Measurements from ENCODE around the gene IRF4.

Gene IRF4

GRCh38 chr6:397056-397455, 5.5 kb downstream of the IRF4 start:
- Histone ChIP-seq H3K4me3 (ENCODE audit: low read depth, low read length) (no peak overlapping the region), H3K27me3 (ENCODE audit: insufficient read depth, low read depth, severe bottlenecking) (peaks cover 80% of the 10 kb centered on the region), H3K9me3 (ENCODE audit: severe bottlenecking) (no peaks in the 10 kb centered on the region), H3K27ac (no peak overlapping the region), H3K36me3 (no peaks in the 10 kb centered on the region)
- TF ChIP-seq CTCF (IDR thresholded peaks at IDR 0.05; ENCODE audit: low read depth, low read length): no peak
- no peak for DNase-seq

GRCh38 chr6:397604-398003, 6.1 kb downstream of the IRF4 start:
- peaks cover 74% of the 10 kb centered on the region for H3K27me3 ChIP-seq (ENCODE audit: insufficient read depth, low read depth, severe bottlenecking)
- TF ChIP-seq CTCF (IDR thresholded peaks at IDR 0.05; ENCODE audit: low read depth, low read length): no peak
- H3K36me3 ChIP-seq: no peaks in the 10 kb centered on the region
- no peak for DNase-seq
- no peak overlapping the region for H3K27ac ChIP-seq
- H3K4me3 ChIP-seq (ENCODE audit: low read depth, low read length): no peak overlapping the region
- H3K9me3 ChIP-seq (ENCODE audit: severe bottlenecking): no peaks in the 10 kb centered on the region

- TF ChIP-seq CTCF (IDR thresholded peaks at IDR 0.05; ENCODE audit: low read depth, low read length): no peak
- H3K9me3 ChIP-seq (ENCODE audit: severe bottlenecking): peaks cover 3% of the 10 kb centered on the region
- DNase-seq: no peak
- no peak overlapping the region for H3K27ac ChIP-seq
- H3K4me3 ChIP-seq (ENCODE audit: low read depth, low read length): no peak overlapping the region
- peaks cover 70% of the 10 kb centered on the region for H3K27me3 ChIP-seq (ENCODE audit: insufficient read depth, low read depth, severe bottlenecking)
- no peaks in the 10 kb centered on the region for H3K36me3 ChIP-seq
Observed at GRCh38 chr6:398065-398464, 6.5 kb downstream of the IRF4 start.

- Histone ChIP-seq H3K4me3 (ENCODE audit: low read depth, low read length) (no peak overlapping the region), H3K27me3 (ENCODE audit: insufficient read depth, low read depth, severe bottlenecking) (peaks cover 67% of the 10 kb centered on the region), H3K27ac (no peak overlapping the region), H3K9me3 (ENCODE audit: severe bottlenecking) (peaks cover 6% of the 10 kb centered on the region), H3K36me3 (no peaks in the 10 kb centered on the region)
- no peak for TF ChIP-seq CTCF (IDR thresholded peaks at IDR 0.05; ENCODE audit: low read depth, low read length)
- no peak for DNase-seq
Observed at GRCh38 chr6:398558-399078, 7.1 kb downstream of the IRF4 start.

- TF ChIP-seq CTCF (IDR thresholded peaks at IDR 0.05; ENCODE audit: low read depth, low read length): no peak
- Histone ChIP-seq H3K9me3 (ENCODE audit: severe bottlenecking) (peaks cover 17% of the 10 kb centered on the region), H3K4me3 (ENCODE audit: low read depth, low read length) (no peak overlapping the region), H3K36me3 (no peaks in the 10 kb centered on the region), H3K27ac (no peak overlapping the region), H3K27me3 (ENCODE audit: insufficient read depth, low read depth, severe bottlenecking) (peaks cover 53% of the 10 kb centered on the region)
- DNase-seq: no peak
Observed at GRCh38 chr6:399785-400534, 8.4 kb downstream of the IRF4 start.

GRCh38 chr6:400815-401214, 9.3 kb downstream of the IRF4 start:
- TF ChIP-seq CTCF (IDR thresholded peaks at IDR 0.05; ENCODE audit: low read depth, low read length): no peak
- peaks cover 24% of the 10 kb centered on the region for H3K9me3 ChIP-seq (ENCODE audit: severe bottlenecking)
- peaks cover 45% of the 10 kb centered on the region for H3K27me3 ChIP-seq (ENCODE audit: insufficient read depth, low read depth, severe bottlenecking)
- DNase-seq: no peak
- no peak overlapping the region for H3K4me3 ChIP-seq (ENCODE audit: low read depth, low read length)
- no peaks in the 10 kb centered on the region for H3K36me3 ChIP-seq
- H3K27ac ChIP-seq: no peak overlapping the region

All from WERI-Rb-1 (cell line).